ENCODE measurements around the gene DHODH.
"Not testable (repeated sequence)": the region's sequence is repeated elsewhere in the genome, so short reads cannot be mapped to it uniquely, and the experiment has no call there.

DHODH gene

DNA sequence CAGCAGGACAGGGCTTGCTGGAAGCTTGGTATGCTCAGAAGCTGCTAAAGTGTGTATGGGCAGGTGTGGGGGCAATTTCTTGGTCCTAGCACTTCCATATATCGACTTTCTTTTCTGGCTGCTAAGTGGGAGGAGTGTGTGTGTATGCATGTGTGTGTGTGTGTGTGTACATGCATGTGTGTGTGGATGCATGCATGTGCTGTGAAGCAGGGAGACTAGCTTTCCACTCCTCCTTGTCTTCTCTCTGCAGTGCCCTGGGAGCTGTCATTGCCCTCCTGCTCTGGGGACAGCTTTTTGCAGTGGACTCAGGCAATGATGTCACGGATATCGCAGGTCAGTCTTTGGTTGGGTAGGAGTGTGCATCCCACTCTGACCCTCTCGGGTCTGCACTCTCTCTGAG is 47.4 kb downstream of the DHODH start:
- no peak for DNase-seq

DNA sequence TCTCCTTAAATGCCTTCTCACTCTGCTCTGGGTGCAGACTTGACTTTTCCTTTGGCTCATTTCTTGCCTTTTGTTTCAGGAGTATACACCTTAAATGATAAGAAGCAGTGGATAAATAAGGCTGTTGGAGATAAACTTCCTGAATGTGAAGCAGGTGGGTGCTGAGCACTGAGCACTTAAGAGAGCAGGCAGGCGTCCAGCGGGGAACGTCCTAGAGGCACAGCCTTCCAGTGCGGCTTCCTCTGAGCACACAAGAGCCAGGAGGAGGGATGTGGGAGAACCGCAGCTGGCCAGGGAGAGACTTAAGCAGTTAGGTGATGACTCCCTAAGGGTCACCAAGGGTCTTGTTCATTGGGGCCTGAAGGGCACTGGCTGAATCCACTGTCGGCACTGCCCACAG is 48.8 kb downstream of the DHODH start:
- not testable (repeated sequence) for DNase-seq

DNA sequence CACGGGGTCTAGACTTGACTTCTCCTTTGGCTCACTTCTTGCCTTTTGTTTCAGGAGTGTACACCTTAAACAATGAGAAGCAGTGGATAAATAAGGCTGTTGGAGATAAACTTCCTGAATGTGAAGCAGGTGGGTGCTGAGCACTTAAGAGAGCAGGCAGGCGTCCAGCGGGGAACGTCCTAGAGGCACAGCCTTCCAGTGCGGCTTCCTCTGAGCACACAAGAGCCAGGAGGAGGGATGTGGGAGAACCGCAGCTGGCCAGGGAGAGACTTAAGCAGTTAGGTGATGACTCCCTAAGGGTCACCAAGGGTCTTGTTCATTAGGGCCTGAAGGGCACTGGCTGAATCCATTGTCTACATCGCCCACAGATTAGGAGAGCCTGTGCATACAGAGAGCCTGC is 50.5 kb downstream of the DHODH start:
- not testable (repeated sequence) for DNase-seq

DNA sequence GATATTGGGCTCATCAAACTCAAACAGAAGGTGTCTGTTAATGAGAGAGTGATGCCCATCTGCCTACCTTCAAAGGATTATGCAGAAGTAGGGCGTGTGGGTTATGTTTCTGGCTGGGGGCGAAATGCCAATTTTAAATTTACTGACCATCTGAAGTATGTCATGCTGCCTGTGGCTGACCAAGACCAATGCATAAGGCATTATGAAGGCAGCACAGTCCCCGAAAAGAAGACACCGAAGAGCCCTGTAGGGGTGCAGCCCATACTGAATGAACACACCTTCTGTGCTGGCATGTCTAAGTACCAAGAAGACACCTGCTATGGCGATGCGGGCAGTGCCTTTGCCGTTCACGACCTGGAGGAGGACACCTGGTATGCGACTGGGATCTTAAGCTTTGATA is 51.9 kb downstream of the DHODH start:
- no peak for DNase-seq

DNA sequence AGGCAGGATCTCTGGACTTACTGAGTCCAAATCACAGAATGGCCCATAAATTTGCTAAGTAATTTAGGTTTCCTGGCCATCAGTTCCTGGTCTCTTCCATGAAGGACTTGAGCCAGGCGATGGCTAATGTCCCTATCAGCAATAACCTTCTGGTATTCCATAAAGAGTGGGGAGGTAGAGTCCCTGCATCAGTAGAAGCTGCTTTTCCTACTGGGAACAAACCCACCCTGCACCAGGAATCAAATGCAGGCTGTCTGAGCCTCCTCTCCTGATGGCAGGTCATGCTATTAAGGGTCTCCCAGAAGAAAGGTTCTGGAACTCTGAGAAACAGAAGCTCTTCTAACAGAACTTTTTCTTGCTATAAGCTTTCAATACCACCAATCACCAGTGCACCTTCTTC is 53.0 kb downstream of the DHODH start:
- DNase-seq = no peak

DNA sequence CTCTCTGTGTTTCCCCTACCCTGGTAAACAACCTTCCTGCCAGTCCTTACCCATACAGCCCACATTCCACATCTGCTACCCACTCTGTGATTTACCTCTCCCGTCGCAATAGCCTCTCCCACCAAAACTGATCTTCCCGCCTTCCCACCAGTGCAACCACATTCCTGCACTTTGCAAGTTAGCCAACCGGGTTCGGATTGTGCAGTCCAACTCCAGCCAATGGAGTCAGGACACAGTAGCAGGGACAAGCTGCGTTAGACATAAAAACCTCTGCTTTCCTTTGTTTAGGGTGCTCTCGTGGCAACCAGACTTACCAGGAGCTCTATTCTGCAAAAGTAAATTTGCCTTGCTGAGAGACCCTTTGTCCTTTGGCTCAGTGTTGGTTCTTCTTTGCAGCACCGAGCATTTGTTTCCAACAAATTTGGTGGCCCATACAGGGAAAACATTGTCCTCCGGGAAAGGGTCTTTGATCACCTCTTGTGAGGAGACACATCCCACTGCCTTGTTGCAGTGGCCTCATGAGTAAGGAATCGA is 55.9 kb downstream of the DHODH start:
- no peak for DNase-seq

DNA sequence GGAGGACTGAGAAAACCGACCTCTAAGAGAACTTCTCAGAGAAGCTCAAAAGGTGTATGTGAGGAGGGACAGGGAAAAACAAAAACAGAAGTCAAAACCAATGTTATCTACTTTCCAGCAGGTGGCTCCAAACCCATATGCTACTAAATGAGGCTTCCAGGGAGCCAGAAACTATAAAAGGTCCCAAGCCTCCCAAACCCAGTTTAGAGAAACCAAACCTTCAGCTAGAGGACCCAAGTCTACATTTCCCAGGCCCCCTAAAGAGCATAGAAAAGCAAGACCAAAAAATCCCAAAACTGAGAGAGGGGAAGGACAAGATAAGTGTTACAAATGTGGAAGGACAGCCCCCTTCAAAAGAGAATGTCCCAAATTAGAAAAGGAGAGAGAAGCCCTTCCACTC is 58.2 kb downstream of the DHODH start:
- peak in 2 of 5 experiments; percentile 0 to 35 for DNase-seq

DNA sequence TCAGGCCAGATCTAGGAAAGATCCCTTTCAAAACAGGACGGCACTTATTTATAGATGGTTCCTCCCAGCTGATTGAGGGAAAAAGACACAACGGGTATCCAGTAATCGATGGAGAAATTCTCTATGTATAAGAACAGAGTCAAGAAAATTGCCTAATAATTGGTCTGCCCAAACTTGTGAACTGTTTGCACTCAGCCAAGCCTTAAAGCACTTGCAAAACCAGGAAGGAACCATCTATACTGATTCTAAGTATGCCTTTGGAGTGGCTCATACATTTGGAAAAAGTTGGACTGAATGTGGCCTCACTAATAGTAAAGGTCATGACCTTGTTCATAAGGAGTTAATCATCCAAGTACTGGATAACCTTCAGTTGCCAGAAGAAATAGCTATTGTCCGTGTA is 60.4 kb downstream of the DHODH start:
- no peak for DNase-seq

DNA sequence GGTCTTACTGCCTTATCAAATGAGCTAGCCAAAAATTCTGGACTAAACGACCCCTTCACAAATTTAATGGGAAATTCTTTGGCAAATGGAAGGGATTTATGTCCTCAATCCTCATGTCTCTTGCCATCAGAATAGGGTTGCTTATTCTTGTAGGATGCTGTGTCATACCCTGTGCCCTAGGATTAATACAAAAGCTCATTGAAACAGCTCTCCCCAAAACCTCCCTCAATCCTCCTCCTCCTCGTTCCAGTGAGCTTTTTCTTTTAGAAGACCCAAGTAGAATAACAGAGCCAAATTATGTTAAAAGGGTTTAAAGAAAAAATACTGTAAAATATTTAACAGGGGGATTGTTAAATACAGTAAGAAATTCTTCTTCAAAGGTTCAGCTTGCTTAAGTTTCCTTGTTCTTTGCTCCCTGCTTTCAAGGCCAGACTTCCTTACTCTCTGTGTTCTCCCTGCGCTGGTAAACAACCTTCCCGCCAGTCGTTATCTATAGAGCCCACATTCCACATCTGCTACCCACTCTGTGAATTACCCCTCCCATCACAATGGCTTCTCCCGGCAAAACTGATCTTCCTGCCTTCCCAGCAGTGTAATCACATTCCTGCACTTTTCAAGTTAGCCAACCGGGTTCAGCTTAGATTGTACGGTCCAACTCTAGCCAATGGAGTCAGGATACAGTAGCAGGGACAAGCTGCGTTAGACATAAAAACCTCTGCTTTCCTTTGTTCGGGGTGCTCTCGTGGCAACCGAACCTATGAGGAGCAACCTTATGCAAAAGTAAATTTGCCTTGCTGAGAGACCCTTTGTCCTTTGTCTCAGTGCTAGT is 64.2 kb downstream of the DHODH start:
- DNase-seq = no peak

DNA sequence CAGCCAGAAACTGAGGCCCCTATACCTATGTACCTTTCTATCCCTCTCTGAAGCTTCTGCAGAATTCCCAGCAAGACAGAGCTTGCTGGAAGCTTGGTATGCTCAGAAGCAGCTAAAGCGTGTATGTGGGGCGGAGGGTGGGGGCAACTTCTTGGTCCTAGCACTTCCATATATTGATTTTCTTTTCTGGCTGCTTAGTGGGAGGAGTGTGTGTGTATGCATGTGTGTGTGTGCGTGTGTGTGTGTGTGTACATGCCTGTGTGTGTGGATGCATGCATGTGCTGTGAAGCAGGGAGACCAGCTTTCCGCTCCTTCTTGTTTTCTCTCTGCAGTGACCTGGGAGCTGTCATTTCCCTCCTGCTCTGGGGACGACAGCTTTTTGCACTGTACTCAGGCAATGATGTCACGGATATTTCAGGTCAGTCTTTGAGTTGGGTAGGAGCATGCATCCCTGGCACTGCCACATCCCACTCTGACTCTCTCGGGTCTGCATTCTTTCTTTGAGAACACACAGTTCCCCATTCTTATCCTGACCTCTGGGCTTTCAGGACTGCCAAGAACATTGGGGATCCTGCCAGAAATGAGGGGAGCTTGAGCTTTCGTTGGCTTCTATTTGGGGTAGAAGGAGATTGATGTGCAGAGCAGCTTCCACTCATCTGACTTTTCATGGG is 65.2 kb downstream of the DHODH start:
- DNase-seq = no peak

DNA sequence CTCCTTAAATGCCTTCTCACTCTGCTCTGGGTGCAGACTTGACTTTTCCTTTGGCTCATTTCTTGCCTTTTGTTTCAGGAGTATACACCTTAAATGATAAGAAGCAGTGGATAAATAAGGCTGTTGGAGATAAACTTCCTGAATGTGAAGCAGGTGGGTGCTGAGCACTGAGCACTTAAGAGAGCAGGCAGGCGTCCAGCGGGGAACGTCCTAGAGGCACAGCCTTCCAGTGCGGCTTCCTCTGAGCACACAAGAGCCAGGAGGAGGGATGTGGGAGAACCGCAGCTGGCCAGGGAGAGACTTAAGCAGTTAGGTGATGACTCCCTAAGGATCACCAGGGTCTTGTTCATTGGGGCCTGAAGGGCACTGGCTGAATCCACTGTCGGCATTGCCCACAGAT is 66.5 kb downstream of the DHODH start:
- DNase-seq = not testable (repeated sequence)

All from T-helper 2 cell (primary cell).